Right lung (tissue), 5 donors: Measurements from ENCODE around the gene CC2D2A. TPM values are rescaled to one million over a fixed set of nuclear protein-coding genes. Genes with fewer than 3 reads are reported as not detected.
"Not testable (repeated sequence)": the region's sequence is repeated elsewhere in the genome, so short reads cannot be mapped to it uniquely, and the experiment has no call there.

Source experiments
- DNase-seq, 2 donors: peaks; one replicate each; pipeline ENCODE4 v3.0.0-alpha.2; 2013
- polyA plus RNA-seq, 5 donors: library from polyadenylated mRNA; unstranded; fragments of 120-200 nt; gene quantifications; one replicate each; pipeline versions ENCODE4 v1.2.1 to v1.2.3, GENCODE V29; 2013; ENCODE audit warnings: inconsistent platforms in 1 of 5, low replicate concordance in 1 of 5; ENCODE audit not compliant: insufficient read length in 5 of 5, insufficient read depth in 1 of 5

The CC2D2A gene
- polyA plus RNA-seq, 5 donors, result 37.5 to 61.3 (median 51.7) TPM

DNA sequence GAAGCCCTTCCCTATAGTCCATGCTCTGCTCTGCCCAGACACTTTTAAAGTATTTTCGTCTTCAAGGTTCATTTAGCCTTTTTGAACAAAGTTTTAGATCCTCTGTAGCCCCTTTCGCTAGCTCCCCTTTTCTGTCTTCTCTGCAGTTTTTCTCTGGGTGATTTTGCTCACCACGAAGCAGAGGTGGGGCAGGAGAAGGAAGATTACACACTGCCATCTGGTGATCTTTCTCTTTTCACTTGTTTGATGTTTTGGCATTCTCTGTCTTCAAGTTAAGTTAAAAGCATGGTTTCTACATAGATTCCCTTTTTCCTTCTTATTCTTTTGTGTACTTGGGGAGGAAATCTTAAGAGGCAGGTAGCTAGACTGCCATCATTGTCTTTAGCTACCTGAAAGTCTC lies 43.9 kb downstream of the CC2D2A start:
- DNase-seq, result no peak

DNA sequence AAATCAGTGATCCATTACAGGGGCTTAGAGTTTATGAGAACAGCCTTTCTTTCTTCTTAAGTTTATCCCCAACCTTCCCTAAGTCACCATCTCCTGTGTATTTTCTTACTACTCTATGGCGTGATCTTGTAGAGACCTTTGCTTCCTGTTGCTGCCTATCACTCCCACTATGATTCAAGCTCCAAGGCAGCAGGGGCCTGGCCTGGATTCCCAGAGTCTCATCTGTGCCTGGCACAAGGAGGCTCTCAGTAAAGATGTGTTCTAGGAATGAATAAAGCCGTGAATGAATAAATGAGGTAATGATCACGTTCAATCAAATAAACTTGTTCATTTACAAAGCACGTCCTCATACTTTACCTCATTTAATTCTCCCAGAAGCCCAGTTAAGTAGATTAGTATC lies 45.4 kb downstream of the CC2D2A start:
- DNase-seq, result no peak

DNA sequence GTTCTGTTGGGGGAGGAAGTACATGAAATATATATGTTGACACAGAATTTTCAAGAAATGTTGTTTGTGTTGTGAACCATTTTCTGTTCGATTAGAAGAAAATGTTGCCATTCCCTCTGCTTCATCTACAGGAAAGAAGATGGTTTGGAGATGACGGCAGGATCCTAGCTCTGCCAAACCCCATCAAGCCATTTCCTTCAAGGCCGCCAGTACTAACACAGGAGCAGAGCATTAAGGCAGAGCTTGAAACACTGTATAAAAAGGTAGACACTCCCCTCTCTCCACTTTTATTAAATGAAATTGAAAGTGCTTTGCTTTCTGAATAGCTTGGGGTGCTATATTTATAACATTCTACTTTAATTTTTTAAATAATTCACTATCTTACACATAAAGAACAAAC lies 46.8 kb downstream of the CC2D2A start:
- DNase-seq, result no peak

DNA sequence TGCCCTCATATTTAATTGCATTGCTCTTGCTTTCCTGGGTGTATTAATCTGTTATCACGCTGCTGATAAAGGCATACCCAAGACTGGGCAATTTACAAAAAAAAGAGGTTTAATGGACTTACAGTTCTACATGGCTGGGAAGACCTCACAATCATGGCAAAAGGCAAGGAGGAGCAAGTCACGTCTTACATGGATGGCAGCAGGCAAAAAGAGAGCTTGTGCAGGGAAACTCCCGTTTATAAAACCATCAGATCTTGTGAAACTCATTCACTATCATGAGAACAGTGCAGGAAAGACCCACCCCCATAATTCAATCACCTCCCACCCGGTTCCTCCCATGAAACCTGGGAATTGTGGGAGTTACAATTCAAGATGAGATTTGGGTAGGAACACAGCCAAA lies 48.0 kb downstream of the CC2D2A start:
- not testable (repeated sequence) for DNase-seq

DNA sequence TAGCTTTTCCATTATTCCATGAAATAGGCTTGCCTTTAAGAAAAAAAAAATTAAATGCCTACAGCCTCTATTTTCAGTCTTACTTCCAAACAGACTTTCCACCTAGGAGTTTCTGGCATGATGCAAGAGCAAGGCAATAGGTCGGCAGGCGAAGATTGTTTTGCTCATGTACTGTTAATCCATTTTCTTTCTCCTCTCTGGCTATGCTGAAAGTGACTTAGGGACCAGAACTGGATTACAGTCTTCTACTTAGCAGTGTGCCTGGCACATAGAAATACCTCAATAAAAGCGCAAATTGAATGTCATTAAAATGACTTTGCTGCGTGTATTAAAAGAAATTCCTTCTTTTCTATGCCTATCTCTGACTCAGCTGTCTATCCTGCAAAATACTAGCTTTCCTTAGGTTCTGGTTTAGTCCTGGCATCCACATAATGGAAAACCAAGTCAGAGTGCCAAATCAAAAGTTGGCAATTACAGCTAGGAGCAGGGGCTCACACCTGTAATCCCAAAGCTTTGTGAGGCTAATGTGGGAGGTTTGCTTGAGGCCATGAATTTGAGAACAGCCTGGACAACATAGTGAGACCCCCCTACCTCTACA lies 51.9 kb downstream of the CC2D2A start:
- DNase-seq, result no peak

DNA sequence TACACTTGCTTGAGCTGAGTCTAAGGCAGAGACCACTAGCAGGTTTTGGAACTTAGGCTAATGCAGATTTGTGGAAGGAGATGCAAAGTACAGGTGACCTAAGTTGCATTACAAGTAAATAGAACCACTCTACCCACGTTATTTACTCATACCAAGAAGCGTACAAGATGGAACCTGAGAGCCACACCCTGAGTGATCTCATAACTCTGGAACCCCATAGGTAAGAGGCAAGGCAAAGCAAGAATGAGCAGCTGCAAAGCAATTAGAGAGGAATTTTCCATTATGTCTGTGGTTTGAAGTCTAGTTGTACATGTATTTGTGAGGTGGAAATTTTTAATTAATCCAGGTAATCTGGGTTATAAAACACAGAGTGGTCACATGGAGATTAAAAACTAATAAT lies 55.4 kb downstream of the CC2D2A start:
- DNase-seq, result no peak

DNA sequence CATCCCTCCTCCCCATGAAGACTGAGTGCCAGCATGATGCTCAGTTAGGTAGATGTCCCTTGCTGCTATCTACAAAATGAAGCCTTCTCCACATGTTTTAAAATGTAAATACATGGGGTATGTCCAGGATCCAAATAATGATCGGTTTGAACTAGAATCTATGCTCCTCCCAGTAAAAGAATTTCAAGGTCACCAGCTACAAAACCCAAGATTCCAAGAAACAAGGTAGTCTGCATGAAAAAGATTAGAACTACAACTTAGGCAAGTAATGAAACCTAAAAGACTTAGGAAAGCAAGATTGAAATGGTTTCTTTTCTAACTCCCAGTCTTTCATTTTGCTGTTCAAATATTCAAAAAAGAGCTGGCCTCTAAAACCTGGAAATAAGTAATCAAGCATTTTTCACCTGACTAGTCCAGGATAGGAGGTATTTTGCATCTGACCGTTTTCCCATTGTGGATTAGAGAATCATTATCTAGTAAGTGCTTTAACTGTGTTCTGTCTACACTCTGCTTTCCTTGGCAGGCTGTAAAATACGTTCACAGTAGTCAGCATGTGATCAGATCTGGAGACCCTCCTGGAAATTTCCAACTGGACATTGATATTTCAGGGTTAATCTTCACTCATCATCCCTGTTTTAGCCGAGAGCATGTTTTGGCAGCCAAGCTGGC lies 57.4 kb downstream of the CC2D2A start:
- DNase-seq, result no peak

DNA sequence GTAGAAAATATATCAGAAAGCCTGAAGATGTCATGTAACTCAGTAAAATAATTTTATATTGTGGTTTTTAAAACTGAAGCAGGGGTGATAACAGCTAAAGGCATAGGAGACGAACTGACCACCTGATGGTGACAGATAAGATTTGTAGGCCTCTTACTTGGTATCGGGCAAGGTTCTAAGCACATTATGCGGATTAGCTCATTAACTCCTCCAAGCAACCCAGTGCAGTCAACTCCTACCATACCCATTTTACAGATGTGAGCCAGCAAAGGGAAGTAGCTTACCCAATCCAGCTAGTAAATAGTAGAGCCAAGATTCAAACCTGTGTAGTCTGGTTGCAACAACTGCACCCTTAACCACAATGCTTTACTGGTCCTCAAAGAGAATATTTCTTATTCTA lies 62.1 kb downstream of the CC2D2A start:
- DNase-seq, result no peak

DNA sequence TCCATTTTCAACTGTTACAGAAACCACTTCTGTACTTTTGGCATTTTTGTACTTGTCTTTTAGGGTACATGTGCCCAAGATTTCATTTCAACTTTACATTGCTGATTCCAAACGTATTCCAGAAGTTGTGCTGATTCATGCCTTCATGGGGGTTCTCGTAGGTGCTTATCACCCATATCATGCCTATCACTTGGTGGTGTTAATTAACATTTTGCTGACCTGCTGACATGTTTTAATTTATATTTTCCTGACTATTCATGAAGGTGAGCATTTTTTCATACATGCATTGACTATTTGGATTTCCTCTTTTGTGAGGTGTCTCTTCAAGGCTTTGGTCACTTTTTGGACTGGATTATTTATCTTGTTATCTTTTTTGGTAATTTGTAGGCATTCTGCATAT lies 64.1 kb downstream of the CC2D2A start:
- no peak for DNase-seq

DNA sequence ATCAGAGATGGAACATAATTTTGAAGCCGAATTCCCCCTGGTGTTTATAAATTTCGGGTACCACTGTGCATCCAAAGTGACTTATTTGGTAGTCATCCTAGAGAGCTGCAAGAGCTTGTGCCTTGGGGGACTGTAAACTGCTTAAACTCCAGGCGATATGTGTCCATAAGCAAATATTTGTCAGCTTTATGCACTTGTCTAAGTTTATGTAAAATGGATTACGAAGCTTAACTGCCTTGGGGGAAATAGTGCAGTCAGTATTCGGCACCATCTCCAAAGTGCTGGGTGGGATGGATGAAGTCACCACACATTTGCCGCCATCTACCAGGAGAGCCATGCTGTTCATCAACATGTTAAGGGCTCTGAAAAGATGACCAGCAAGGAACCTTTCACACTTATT lies 65.9 kb downstream of the CC2D2A start:
- DNase-seq, result no peak

DNA sequence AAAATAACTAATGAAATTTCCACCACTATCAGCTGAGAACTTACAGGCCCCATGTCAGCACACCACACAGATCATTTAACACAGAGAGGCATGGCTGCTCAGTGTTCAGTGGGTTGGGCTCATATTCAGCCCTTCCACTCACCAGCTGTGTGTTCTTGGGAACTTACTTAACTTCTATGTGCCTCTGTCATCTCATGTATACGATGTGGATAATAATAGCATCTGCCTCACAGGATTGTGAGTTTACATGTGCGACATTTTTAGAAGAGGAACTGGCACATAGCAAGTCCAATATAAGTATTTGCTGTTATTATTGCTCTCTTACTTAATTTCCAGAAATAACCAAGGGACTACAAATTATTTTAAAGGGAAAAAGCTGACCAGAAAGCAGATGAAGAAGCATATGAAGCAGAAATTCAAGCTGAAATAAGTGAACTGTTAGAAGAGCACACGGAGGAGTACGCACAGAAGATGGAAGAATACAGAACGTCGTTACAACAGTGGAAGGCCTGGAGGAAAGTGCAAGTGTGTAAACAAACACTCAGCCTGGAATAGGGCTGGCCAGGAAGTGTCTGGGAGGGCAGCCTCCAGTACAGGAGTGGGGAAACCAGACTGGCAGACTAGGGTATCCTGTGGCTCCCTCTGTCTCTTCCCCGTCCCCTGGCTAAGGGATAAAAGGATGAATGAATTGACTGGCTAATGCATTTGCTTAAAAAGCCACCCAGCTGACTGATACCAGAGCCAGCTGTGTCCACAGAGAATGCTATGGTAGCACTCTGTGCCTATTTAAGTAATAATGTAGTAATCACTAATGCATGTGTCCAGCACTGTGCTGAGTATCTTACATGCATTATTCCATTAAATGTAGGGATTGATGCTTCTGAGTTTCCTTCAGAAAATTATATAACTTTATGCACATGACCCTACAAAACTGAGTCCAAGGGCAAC lies 67.1 kb downstream of the CC2D2A start:
- DNase-seq, result no peak

DNA sequence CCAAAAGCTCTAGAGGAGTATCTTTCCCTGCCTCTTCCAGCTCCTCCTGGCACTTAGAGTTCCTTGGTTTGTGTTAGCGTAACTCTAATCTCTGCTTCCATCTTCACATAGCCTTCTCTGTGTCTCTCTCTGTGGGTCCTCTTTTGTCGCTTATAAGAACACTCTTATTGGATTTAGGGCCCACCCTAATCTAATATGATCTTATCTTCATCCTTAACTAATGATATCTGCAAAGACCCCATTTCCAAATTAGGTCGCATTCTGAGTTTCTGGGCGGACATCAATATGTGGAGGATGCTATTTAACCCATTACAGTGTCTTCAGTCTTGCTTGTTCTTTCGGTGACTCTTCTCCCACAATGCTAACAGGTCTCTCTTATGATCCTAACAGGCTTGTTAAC lies 72.3 kb downstream of the CC2D2A start:
- DNase-seq, result no peak

DNA sequence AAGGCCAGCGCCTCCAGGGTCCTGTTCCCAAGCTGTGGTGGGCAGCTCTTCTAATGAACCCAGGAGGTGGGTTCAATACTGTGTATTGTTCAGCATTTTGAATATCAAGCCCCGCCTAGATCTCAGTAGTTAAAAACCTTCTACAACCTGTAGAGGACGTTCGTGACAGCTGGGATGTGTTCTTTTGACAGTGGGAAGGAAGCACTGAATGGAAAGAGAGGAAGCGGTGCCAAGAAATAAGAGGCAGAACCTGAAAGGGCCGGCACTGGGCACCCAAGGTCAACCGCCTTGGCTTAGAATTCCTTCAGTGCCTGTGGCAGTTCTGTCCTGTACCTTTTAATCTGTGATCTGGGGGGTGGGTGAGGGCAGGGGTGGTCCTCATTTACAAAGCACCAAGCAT lies 73.1 kb downstream of the CC2D2A start:
- DNase-seq, result no peak

DNA sequence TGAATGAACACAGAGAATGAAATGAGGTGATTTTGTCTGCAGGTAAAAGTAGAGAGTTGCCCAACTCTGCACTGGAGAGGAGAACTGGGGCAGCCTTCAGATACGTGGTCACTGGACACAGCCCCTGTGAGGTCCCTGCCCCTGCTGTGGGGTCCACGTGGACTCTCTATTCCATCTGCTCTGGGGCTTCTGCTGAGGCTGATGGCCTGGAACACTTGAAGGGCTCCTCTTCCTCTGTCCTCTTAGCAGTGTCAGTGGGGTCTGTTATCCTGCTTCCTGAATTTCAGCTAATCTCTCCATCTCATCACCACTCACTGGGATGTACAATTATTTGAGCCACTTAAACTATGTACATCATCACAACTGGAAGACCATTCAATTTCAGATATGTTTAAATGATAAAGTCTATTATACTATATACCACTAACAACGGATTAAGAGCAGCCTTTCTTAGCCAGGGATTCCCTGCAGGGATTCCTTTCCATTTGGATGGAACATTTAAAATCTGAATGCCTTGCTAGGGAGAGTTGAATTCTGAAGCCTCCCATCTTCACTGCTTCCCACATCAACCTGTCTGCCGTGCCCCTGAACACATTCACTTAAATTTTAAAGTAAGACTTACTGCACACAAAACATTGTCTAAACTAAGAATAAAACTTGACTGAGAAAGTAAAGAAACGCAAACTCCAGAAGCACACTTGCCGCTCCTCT lies 74.0 kb downstream of the CC2D2A start:
- no peak for DNase-seq

DNA sequence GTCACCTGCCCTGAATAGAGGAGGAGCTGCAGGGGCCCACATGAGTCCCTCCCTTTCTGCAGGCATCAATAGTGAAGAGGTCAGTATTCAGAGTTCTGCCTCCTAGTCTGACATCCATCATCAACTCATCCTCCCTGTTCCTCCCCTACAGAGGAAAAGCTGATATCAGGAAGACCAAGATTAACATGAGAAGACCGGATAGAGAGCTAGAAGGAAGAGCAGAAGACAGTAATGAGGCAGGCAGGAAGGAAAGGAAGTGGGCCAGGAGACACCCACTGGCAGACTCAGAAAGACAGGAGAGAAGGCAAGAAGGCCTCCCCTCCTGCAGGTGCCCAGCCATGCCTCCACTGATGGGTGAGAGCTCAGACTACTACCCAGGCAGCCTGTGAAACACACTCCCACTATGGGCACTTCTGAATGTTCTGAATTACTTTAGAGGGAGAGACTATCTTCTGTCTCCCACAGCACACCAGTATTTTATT lies 74.6 kb downstream of the CC2D2A start:
- no peak for DNase-seq

DNA sequence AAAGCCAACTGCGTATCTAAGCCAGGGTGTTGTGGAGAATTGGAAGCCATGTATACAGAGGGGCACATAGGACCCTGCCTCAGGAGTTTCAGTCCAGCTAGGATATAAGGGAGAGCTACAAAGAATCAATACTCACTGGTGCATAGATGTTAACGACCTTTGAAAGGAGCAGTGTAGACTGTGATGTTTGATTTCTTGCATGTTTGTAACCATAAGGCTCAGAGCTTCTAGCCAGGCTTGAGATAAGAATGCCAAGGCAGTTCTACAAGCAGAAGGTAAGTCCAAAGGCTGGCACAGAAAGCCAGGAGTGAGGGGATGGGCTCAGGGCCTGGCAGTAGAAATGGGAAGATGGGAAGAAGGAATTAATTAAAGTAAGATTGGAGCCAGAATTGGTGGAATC lies 75.7 kb downstream of the CC2D2A start:
- DNase-seq, result no peak

DNA sequence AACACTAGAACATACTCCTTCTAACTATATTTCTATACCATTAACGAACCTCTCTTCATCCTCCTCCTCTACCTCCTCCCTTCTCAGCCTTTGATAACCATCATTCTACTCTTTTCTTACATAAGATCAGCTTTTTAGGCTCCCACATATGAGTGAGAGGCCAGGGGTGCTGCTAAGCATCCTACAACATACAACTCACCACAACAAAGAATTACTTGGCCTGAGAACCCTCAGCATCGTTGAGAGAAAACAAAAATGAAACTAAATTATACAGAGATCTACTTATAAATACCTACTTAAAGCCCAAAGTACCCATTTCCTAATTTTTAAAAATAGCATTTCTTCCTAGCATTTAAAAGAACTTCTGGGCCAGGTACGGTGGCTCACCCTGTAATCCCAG lies 77.7 kb downstream of the CC2D2A start:
- DNase-seq, result no peak

DNA sequence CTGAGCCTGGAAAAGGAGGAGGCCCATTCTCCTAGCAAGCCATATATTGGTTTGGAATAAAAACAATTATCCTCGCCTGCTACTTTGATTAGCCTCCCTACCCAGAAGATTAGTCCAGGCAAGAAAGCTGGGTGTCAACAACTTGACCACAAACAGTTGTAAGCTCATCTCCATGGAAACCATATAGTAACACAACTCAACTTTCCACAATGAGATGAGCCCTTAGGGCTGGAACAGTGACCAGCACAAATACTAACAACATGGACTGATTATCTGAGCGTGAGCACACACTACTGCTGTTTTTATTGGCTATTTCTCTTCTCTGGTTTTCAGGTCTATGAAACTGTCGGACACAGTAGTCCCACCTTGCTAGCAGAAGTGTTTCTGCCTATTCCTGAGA lies 80.8 kb downstream of the CC2D2A start:
- no peak for DNase-seq

DNA sequence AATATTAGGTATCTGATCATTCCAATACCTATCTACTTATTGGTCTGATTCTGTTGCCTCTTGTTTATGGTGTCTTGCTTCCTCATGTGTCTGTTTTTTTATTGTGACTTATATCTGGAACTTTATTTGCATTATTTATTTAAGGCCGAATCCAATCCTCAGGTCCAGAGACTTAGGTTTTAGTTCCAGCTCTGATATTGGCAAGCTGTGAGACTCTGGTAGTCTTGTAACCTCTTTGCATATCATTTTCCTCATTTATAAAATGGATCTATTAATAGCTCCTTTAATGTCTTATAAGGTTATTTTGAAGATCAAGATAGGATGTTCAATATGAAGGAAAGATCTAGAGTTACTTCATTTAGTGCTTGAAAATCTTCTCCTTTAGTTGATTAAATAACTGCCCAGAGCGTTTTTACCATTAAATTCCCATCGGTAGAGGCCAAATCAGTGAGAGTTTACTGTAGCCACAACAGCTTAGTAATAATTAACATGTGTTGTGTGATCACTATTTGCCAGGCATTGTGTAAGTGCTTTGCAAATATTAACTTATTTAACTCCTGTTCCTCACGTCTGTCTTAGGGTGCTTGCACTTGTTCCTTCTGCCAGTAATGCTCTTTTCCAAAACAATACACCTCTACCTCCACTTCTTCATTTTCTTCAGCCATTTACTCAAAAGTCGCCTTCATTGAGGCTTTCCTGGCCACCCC lies 82.2 kb downstream of the CC2D2A start:
- DNase-seq, result peak; percentile 10 to 13

DNA sequence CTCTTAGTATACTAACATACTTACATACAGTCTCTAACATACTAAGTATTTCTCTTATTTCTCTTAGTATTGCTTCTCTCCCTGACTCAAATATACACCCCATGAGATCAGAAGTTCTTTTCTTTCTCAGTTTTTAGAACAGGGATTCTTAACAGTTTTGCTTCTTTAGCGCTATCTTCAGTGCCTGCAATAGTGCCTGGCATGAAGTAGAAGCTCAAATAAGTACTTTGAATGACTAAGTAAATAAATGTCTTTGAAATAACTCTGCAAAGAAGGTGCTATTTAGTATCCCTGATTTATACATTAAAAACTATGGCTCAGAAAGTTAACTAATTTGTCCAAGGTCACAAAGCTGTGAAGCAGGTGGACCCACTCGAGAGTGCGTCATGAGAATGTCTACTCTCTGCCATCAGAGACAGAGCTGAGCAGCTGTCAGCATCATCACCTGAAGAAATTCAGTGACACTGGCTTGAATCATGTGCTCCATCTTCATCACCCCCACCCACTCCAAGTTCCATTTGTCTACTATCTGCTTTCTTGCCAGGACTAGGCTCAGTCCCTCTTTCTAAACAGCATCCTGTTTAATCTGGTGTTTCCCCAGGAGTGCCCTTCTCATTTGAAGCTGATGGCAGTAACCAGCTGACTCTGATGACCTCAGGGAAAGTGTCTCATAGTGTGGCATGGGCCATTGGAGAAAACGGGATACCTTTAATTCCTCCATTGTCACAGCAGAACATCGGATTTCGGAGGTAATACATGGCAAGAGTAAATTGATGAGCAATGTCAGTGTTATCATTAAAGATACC lies 83.1 kb downstream of the CC2D2A start:
- no peak for DNase-seq
